ENCODE measurements around the gene TRPM2. TPM values are rescaled to one million over a fixed set of nuclear protein-coding genes. Genes with fewer than 3 reads are reported as not detected.

Gene TRPM2
- total RNA-seq, 1 experiment from 2014 or later = 28.1 TPM

DNA sequence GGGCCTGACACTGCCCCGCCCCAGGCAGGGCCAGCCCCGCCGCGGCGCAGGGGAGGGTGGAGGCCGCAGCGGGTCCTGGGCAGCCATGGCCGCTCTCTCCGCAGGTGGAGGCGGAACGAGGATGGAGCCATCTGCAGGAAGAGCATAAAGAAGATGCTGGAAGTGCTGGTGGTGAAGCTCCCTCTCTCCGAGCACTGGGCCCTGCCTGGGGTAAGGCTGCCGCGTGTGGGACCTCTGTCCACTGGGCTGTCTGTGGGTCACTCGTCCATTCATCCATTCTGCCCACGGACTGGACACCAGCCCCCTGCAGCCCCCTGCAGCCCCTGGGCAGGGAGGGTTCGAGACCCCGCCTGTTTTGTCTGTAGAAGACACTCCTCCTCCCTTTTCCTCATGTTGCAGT is 83.5 kb downstream of the TRPM2 start:
- ChIA-PET POLR2A (no interaction called here), RAD21 (ENCODE audit: low non-redundant PET in 1 of 2, low total read pairs in 2 of 2, uncharacterized antibody in 2 of 2, unreplicated experiment in 2 of 2) (no interaction called here), CTCF (no interaction called here)
- H3K4me1 ChIP-seq (ENCODE audit: control insufficient read depth in 1 of 2, insufficient read depth in 2 of 2, low read length in 2 of 2) = no peaks in the 10 kb centered on the region
- intact Hi-C loops (cut with micrococcal nuclease) = no loop called here
- peaks cover 2 to 16% of the 10 kb centered on the region in 2 experiments; a peak in 3 of 4 replicates for H3K36me3 ChIP-seq (ENCODE audit: control insufficient read depth in 1 of 2, insufficient read depth in 2 of 2, low read length in 2 of 2)
- no peak for TF ChIP-seq SRF (IDR thresholded peaks at IDR 0.05; ENCODE audit: low read depth)
- TF ChIP-seq, protein P1, sequence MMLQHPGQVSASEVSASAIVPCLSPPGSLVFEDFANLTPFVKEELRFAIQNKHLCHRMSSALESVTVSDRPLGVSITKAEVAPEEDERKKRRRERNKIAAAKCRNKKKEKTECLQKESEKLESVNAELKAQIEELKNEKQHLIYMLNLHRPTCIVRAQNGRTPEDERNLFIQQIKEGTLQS (IDR thresholded peaks at IDR 0.05) = no peak
- TF ChIP-seq JUND (IDR thresholded peaks at IDR 0.05) = no peak
- TF ChIP-seq POLR2A (IDR thresholded peaks at IDR 0.05; ENCODE audit: borderline replicate concordance, extremely low read depth, insufficient read depth, insufficient read length) = no peak
- no peak for TF ChIP-seq ZFX (IDR thresholded peaks at IDR 0.05)
- TF ChIP-seq EGR1 (IDR thresholded peaks at IDR 0.05; ENCODE audit: low read depth) = no peak
- TF ChIP-seq, protein P2, sequence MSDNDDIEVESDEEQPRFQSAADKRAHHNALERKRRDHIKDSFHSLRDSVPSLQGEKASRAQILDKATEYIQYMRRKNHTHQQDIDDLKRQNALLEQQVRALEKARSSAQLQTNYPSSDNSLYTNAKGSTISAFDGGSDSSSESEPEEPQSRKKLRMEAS (IDR thresholded peaks at IDR 0.05) = no peak
- TF ChIP-seq FOSL1 (IDR thresholded peaks at IDR 0.05; ENCODE audit: low read depth) = no peak
- no peak for TF ChIP-seq EZH2 (IDR thresholded peaks at IDR 0.05)
- TF ChIP-seq, protein P3, sequence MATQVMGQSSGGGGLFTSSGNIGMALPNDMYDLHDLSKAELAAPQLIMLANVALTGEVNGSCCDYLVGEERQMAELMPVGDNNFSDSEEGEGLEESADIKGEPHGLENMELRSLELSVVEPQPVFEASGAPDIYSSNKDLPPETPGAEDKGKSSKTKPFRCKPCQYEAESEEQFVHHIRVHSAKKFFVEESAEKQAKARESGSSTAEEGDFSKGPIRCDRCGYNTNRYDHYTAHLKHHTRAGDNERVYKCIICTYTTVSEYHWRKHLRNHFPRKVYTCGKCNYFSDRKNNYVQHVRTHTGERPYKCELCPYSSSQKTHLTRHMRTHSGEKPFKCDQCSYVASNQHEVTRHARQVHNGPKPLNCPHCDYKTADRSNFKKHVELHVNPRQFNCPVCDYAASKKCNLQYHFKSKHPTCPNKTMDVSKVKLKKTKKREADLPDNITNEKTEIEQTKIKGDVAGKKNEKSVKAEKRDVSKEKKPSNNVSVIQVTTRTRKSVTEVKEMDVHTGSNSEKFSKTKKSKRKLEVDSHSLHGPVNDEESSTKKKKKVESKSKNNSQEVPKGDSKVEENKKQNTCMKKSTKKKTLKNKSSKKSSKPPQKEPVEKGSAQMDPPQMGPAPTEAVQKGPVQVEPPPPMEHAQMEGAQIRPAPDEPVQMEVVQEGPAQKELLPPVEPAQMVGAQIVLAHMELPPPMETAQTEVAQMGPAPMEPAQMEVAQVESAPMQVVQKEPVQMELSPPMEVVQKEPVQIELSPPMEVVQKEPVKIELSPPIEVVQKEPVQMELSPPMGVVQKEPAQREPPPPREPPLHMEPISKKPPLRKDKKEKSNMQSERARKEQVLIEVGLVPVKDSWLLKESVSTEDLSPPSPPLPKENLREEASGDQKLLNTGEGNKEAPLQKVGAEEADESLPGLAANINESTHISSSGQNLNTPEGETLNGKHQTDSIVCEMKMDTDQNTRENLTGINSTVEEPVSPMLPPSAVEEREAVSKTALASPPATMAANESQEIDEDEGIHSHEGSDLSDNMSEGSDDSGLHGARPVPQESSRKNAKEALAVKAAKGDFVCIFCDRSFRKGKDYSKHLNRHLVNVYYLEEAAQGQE (IDR thresholded peaks at IDR 0.05; ENCODE audit: low read depth) = no peak
- TF ChIP-seq ELF1 (IDR thresholded peaks at IDR 0.05; ENCODE audit: borderline replicate concordance, low read depth) = no peak
- H3K9me2 ChIP-seq (ENCODE audit: insufficient read depth) = no peaks in the 10 kb centered on the region
- H3K4me2 ChIP-seq (ENCODE audit: low read length) = no peak overlapping the region
- no peak overlapping the region for H3K4me3 ChIP-seq (replicated peaks in 1 of 2; ENCODE audit: low read depth in 1 of 2, low read length in 2 of 2)
- peaks cover 17% of the 10 kb centered on the region for H3K79me2 ChIP-seq (ENCODE audit: insufficient read depth, low read length)
- H3K27ac ChIP-seq (ENCODE audit: low read depth, low read length) = no peak overlapping the region
- no peak overlapping the region for H3K9ac ChIP-seq (ENCODE audit: low read length)
- DNase-seq (ENCODE audit: low read depth, low spot score) (no peak), ATAC-seq (no peak)
- no TSS peak for BruUV-seq (replicated peaks)
- no peaks in the 10 kb centered on the region for H3K9me3 ChIP-seq (ENCODE audit: control insufficient read depth in 1 of 2, insufficient read depth in 1 of 2, low read depth in 1 of 2, low read length in 2 of 2)
- H2AFZ ChIP-seq (ENCODE audit: low read depth, low read length, poor library complexity, severe bottlenecking) = no peak overlapping the region
- H4K20me1 ChIP-seq (ENCODE audit: insufficient read depth) = no peaks in the 10 kb centered on the region
- no peaks in the 10 kb centered on the region for H3K27me3 ChIP-seq (ENCODE audit: insufficient read depth, low read length)
